ENCODE results near the gene ETF1.

The ETF1 gene

DNA sequence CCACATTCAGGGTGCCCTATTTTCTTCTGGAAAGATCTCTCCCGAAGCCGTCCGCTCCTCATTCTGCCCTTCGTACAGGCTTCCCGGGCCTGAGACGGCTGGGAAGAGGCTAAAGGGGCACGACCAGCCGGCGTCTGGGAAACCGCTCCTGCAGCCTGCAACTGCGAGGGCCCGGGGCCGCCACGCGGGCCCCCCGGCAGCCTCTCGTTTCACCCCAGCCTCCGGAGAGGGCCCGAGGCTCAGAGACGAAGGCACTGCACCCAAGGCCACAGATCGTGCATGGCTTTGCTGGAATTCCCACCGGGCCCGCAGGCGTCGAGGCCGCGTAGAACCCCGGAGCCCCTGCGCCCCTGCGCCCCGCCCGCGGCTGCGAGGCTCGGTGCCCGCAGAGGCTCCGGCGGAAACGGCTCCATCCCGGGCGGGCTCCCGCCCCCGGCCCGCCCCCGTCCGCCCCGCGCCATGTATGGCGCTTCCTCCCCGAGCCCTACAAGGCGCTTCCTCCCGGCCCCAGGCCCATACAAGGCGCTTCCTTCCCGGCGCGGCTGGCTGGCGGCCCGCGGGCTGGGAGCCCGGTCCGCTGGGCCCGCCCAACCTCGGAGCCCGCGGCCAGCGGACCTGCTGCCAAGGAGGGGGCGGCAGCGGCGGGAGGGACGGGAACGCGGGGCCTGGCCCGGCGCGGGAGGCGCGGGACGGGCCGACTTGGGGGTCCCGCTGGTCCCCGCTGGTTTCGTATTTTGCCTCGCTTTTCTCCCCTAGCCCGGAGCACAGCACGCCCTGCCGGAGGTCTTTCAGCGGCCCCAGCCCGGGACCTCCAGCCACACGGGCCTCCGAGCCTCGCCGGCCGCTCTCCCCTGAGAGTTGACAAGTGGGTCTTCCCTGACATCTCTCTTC lies 51.1 kb downstream of the ETF1 start:
- TF ChIP-seq, protein P1, sequence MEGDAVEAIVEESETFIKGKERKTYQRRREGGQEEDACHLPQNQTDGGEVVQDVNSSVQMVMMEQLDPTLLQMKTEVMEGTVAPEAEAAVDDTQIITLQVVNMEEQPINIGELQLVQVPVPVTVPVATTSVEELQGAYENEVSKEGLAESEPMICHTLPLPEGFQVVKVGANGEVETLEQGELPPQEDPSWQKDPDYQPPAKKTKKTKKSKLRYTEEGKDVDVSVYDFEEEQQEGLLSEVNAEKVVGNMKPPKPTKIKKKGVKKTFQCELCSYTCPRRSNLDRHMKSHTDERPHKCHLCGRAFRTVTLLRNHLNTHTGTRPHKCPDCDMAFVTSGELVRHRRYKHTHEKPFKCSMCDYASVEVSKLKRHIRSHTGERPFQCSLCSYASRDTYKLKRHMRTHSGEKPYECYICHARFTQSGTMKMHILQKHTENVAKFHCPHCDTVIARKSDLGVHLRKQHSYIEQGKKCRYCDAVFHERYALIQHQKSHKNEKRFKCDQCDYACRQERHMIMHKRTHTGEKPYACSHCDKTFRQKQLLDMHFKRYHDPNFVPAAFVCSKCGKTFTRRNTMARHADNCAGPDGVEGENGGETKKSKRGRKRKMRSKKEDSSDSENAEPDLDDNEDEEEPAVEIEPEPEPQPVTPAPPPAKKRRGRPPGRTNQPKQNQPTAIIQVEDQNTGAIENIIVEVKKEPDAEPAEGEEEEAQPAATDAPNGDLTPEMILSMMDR (IDR thresholded peaks at IDR 0.05; ENCODE audit: low read length), result no peak
- TF ChIP-seq EZH2phosphoT487 (IDR thresholded peaks at IDR 0.05; ENCODE audit: low read length) (no peak), EZH2 (optimal IDR thresholded peaks at IDR 0.05; ENCODE audit: low read depth, low read length) (no peak)
- H3K27ac ChIP-seq (ENCODE audit: low read length), result no peak overlapping the region
- no peaks in the 10 kb centered on the region for H4K20me1 ChIP-seq (ENCODE audit: insufficient read depth, low read length)
- H3K4me1 ChIP-seq (ENCODE audit: low read length), result peaks cover 4% of the 10 kb centered on the region; the same call in 1 of the 2 replicates
- no peaks in the 10 kb centered on the region for H3F3A ChIP-seq (ENCODE audit: insufficient read depth, low read length)
- H3K36me3 ChIP-seq (replicated peaks; ENCODE audit: insufficient read depth, low read length), result no peaks in the 10 kb centered on the region
- DNase-seq, result peak; percentile 88
- H3K4me3 ChIP-seq (ENCODE audit: low read length), result peak overlapping the region; percentile 62
- H3K27me3 ChIP-seq (replicated peaks; ENCODE audit: insufficient read depth, low read length), result peaks cover 43% of the 10 kb centered on the region
- H3K9me3 ChIP-seq (replicated peaks; ENCODE audit: insufficient read depth, low read length), result no peaks in the 10 kb centered on the region
- H3K4me2 ChIP-seq (ENCODE audit: low read depth, low read length), result peak overlapping the region; percentile 98
- peak overlapping the region; percentile 92 for H2AFZ ChIP-seq (ENCODE audit: low read length)
- no peaks in the 10 kb centered on the region for H3K9me2 ChIP-seq (replicated peaks; ENCODE audit: insufficient read depth, low read length)
- H3K9ac ChIP-seq (ENCODE audit: low read length), result peak overlapping the region; percentile 32; the same call in 1 of the 2 replicates
- no peaks in the 10 kb centered on the region for H3K79me2 ChIP-seq (ENCODE audit: low read length)

DNA sequence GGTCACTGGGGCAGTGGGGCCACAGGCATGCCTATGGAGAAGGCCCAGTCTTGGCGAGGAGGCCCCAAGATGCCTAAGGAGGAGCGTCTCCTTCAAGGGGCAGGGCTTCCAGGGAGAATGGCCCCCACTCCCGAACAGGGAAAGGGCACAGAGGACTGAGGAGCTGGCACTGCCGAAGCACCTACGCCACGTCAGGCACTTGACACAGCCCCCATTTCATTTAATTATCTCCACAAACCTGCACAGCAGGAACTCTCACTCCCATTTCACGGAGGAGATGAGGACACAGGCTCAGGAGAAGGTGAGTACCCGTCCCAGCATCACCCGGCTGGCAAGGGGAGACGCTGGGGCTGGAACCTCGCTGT lies 51.8 kb downstream of the ETF1 start:
- peaks cover 4% of the 10 kb centered on the region; the same call in 1 of the 2 replicates for H3K4me1 ChIP-seq (ENCODE audit: low read length)
- H3K9me2 ChIP-seq (replicated peaks; ENCODE audit: insufficient read depth, low read length), result no peaks in the 10 kb centered on the region
- H4K20me1 ChIP-seq (ENCODE audit: insufficient read depth, low read length), result no peaks in the 10 kb centered on the region
- peak overlapping the region; percentile 98 for H3K4me2 ChIP-seq (ENCODE audit: low read depth, low read length)
- no peaks in the 10 kb centered on the region for H3F3A ChIP-seq (ENCODE audit: insufficient read depth, low read length)
- H2AFZ ChIP-seq (ENCODE audit: low read length), result peak overlapping the region; percentile 92; the same call in 1 of the 2 replicates
- no peak for DNase-seq
- no peaks in the 10 kb centered on the region for H3K9me3 ChIP-seq (replicated peaks; ENCODE audit: insufficient read depth, low read length)
- no peaks in the 10 kb centered on the region for H3K36me3 ChIP-seq (replicated peaks; ENCODE audit: insufficient read depth, low read length)
- H3K9ac ChIP-seq (ENCODE audit: low read length), result no peak overlapping the region
- no peak overlapping the region for H3K27ac ChIP-seq (ENCODE audit: low read length)
- H3K4me3 ChIP-seq (ENCODE audit: low read length), result peak overlapping the region; percentile 61; the same call in 1 of the 2 replicates
- H3K79me2 ChIP-seq (ENCODE audit: low read length), result no peaks in the 10 kb centered on the region
- H3K27me3 ChIP-seq (replicated peaks; ENCODE audit: insufficient read depth, low read length), result peaks cover 43% of the 10 kb centered on the region
- TF ChIP-seq EZH2phosphoT487 (IDR thresholded peaks at IDR 0.05; ENCODE audit: low read length) (no peak), EZH2 (optimal IDR thresholded peaks at IDR 0.05; ENCODE audit: low read depth, low read length) (no peak)
- TF ChIP-seq, protein P1 (IDR thresholded peaks at IDR 0.05; ENCODE audit: low read length), result no peak

DNA sequence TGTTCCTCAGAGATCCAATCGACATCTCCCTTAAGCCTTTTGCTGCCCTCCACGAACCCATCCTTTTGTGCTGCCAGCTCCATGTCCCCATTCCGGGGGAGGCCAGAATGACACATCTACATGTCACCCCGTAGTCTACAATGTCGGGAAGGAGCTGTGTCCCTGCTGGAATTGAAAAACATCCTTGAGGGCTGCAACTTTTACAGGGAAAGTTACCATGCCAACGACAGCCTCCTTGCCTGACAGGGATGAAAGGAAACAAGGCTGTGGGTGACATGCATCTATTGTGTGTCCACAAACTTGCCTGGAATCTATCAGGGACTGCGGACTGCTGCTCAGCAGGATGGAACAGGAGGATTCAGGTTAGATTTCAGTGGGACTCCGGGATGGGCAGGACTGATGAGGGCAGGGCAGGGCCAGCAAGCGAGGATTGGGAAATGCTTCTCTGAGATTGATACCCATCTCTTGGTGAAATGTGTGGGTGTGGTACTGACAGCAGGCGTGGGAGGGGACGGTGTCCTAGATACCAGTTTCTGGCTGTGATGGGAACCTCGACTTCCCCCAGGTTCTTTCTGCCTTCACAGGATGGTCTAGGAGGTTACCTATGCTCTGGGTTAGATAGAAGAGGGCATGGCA lies 52.3 kb downstream of the ETF1 start:
- no peak overlapping the region for H3K9ac ChIP-seq (ENCODE audit: low read length)
- no peak overlapping the region for H2AFZ ChIP-seq (ENCODE audit: low read length)

More for the DNA sequence above, 52.3 kb downstream of the ETF1 start:
- Histone ChIP-seq H3K4me1 (ENCODE audit: low read length) (peaks cover 4% of the 10 kb centered on the region; the same call in 1 of the 2 replicates), H3K36me3 (replicated peaks; ENCODE audit: insufficient read depth, low read length) (no peaks in the 10 kb centered on the region), H4K20me1 (ENCODE audit: insufficient read depth, low read length) (no peaks in the 10 kb centered on the region), H3K27me3 (replicated peaks; ENCODE audit: insufficient read depth, low read length) (peaks cover 43% of the 10 kb centered on the region), H3F3A (ENCODE audit: insufficient read depth, low read length) (no peaks in the 10 kb centered on the region), H3K79me2 (ENCODE audit: low read length) (no peaks in the 10 kb centered on the region), H3K4me2 (ENCODE audit: low read depth, low read length) (no peak overlapping the region), H3K4me3 (ENCODE audit: low read length) (no peak overlapping the region), H3K27ac (ENCODE audit: low read length) (no peak overlapping the region), H3K9me3 (replicated peaks; ENCODE audit: insufficient read depth, low read length) (no peaks in the 10 kb centered on the region), H3K9me2 (replicated peaks; ENCODE audit: insufficient read depth, low read length) (no peaks in the 10 kb centered on the region)
- no peak for DNase-seq
- TF ChIP-seq, protein P1 (IDR thresholded peaks at IDR 0.05; ENCODE audit: low read length), result no peak
- TF ChIP-seq EZH2 (optimal IDR thresholded peaks at IDR 0.05; ENCODE audit: low read depth, low read length) (no peak), EZH2phosphoT487 (IDR thresholded peaks at IDR 0.05; ENCODE audit: low read length) (no peak)

Data from MM.1S (cell line).